OCI-LY1 (cell line): ENCODE measurements around the gene RAD51D.

Source experiments
- CTCF ChIP-seq: fragments of 200-600 bp; sonication (generic), shearing (Covaris generic); IDR thresholded peaks from 2 replicates; pipeline ENCODE4 v1.5.1; 2017; ENCODE audit warnings: mild to moderate bottlenecking, antibody characterized with exemption, low read length, moderate library complexity, mixed read lengths
- EZH2 ChIP-seq: fragments of 200-600 bp; sonication (generic), shearing (Covaris generic); IDR thresholded peaks from 2 replicates; pipeline ENCODE4 v1.8.0; 2017; ENCODE audit warnings: borderline replicate concordance, mixed run types, mild to moderate bottlenecking, antibody characterized with exemption, low read length, moderate library complexity, mixed read lengths

- TF ChIP-seq EZH2 (no peak), CTCF (no peak)
These were observed 57.4 kb downstream of the RAD51D start for GRCh38 chr17:35062308-35062707.
